ENCODE results near the gene FRAS1. TPM values are rescaled to one million over a fixed set of nuclear protein-coding genes. Genes with fewer than 3 reads are reported as not detected.

The FRAS1 gene
- total RNA-seq, 4 donors from 2014 or later: 1.0 to 32.5 (median 3.3) TPM

DNA sequence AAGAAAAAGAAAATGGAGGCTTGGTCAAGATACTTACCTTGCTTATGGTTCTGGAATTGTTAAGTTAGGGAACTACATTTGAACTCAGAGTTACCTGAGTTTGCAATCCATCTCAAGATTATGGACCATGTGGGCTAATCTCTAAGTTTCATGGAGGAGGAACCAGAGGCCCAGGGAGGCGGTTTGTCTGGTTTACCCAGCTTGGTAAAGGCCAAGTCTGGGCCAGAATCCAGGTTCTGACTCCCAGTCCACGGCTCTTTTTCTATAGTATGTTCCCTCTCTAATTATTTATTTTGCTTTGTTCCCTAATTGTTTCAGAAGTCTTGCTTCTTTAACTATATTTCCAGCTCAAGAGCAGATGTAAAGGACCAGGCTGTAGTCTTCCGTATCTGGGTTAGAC is 168.1 kb downstream of the FRAS1 start:
- Histone ChIP-seq H3K9me3 (no peaks in the 10 kb centered on the region), H3K27me3 (no peaks in the 10 kb centered on the region), H3K4me3 (no peak overlapping the region), H3K36me3 (no peaks in the 10 kb centered on the region), H3K4me1 (no peaks in the 10 kb centered on the region), H3K27ac (no peak overlapping the region)
- TF ChIP-seq, protein P1, sequence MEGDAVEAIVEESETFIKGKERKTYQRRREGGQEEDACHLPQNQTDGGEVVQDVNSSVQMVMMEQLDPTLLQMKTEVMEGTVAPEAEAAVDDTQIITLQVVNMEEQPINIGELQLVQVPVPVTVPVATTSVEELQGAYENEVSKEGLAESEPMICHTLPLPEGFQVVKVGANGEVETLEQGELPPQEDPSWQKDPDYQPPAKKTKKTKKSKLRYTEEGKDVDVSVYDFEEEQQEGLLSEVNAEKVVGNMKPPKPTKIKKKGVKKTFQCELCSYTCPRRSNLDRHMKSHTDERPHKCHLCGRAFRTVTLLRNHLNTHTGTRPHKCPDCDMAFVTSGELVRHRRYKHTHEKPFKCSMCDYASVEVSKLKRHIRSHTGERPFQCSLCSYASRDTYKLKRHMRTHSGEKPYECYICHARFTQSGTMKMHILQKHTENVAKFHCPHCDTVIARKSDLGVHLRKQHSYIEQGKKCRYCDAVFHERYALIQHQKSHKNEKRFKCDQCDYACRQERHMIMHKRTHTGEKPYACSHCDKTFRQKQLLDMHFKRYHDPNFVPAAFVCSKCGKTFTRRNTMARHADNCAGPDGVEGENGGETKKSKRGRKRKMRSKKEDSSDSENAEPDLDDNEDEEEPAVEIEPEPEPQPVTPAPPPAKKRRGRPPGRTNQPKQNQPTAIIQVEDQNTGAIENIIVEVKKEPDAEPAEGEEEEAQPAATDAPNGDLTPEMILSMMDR (IDR thresholded peaks at IDR 0.05): no peak
- TF ChIP-seq POLR2A (IDR thresholded peaks at IDR 0.05): no peak
- intact Hi-C loops (cut with DNase I; ENCODE audit: low total_unique reads): no loop called here
- no peak for DNase-seq

DNA sequence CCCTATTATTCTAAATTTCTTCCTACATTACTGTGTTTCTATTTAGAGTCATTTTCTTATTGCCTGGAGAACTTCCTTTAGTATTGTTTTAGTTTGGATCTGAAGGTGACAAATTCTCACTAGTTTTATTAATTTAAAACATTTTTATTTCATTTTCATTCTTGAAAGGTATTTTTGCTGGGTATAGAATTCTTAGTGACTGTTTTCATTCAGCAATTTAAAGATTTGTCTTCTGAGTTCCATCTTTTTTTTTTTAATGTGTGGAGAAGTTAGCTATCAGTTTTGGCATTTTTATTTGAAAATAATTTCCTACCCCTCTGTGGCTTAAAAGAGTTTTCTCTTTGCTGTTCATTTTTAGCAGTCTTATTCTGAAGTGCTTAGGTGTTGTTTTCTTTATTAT is 169.2 kb downstream of the FRAS1 start:
- intact Hi-C loops (cut with DNase I; ENCODE audit: low total_unique reads): no loop called here
- H3K27me3 ChIP-seq: no peaks in the 10 kb centered on the region
- no peaks in the 10 kb centered on the region for H3K9me3 ChIP-seq
- no peaks in the 10 kb centered on the region for H3K36me3 ChIP-seq
- no peaks in the 10 kb centered on the region for H3K4me1 ChIP-seq
- DNase-seq: no peak
- TF ChIP-seq POLR2A (IDR thresholded peaks at IDR 0.05): no peak
- TF ChIP-seq, protein P1 (IDR thresholded peaks at IDR 0.05): no peak
- H3K27ac ChIP-seq: no peak overlapping the region
- no peak overlapping the region for H3K4me3 ChIP-seq

- no peaks in the 10 kb centered on the region for H3K36me3 ChIP-seq
- no peaks in the 10 kb centered on the region for H3K27me3 ChIP-seq
- H3K4me1 ChIP-seq: no peaks in the 10 kb centered on the region
- no peaks in the 10 kb centered on the region for H3K9me3 ChIP-seq
- no peak overlapping the region for H3K27ac ChIP-seq
- no peak for TF ChIP-seq POLR2A (IDR thresholded peaks at IDR 0.05)
- intact Hi-C loops (cut with DNase I; ENCODE audit: low total_unique reads): no loop called here
- H3K4me3 ChIP-seq: no peak overlapping the region
- no peak for DNase-seq
These were observed 170.4 kb downstream of the FRAS1 start for GRCh38 chr4:78227411-78228057.

DNA sequence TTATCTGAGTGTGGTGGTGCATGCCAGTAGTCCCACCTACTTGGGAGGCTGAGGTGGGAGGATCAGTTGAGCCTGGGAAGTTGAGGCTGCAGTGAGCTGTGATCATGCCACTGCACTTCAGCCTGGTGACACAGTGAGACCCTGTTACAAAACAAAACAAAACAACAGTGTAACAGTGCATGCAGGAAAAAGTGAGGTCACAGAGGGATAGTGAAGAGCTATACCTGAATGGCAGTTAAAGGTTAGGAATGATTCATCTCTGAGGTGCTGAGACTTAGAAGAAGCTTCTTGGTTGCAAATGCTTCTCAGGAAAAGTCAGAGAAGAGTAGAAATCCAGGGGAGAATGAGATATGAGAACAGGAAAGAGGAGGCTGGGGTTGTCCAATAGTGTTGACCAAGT is 178.7 kb downstream of the FRAS1 start:
- no peaks in the 10 kb centered on the region for H3K4me1 ChIP-seq
- no peaks in the 10 kb centered on the region for H3K36me3 ChIP-seq

DNA sequence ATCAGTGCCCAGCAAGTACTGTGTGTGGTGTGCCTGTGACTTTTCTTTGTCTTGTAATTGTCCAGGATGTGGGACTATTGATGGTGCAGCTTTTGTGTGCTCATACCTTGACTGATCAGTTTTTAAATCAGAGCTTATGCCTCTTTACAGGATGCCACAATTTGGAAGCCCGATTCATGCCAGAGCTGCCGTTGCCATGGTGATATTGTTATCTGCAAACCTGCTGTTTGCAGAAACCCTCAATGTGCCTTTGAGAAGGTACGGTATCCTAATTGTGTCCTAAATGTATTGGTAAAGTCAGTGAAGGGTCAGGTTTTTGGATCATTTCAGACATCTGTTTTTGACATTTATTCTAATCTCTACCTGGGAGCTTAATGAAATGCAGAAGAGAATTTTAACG is 180.2 kb downstream of the FRAS1 start:
- H3K27ac ChIP-seq: no peak overlapping the region
- intact Hi-C loops (cut with DNase I; ENCODE audit: low total_unique reads): no loop called here
- no peaks in the 10 kb centered on the region for H3K27me3 ChIP-seq

More for the DNA sequence above, 178.7 kb downstream of the FRAS1 start:
- H3K4me3 ChIP-seq: no peak overlapping the region
- no peak for DNase-seq
- no peaks in the 10 kb centered on the region for H3K9me3 ChIP-seq
- H3K27ac ChIP-seq: no peak overlapping the region
- H3K27me3 ChIP-seq: no peaks in the 10 kb centered on the region
- TF ChIP-seq POLR2A (IDR thresholded peaks at IDR 0.05): no peak
- TF ChIP-seq, protein P1 (IDR thresholded peaks at IDR 0.05): no peak
- intact Hi-C loops (cut with DNase I; ENCODE audit: low total_unique reads): no loop called here

More for the DNA sequence above, 180.2 kb downstream of the FRAS1 start:
- TF ChIP-seq, protein P1 (IDR thresholded peaks at IDR 0.05): no peak
- no peak for TF ChIP-seq POLR2A (IDR thresholded peaks at IDR 0.05)
- H3K36me3 ChIP-seq: no peaks in the 10 kb centered on the region
- no peak overlapping the region for H3K4me3 ChIP-seq
- H3K4me1 ChIP-seq: no peaks in the 10 kb centered on the region
- no peak for DNase-seq
- no peaks in the 10 kb centered on the region for H3K9me3 ChIP-seq

All from uterus (tissue), 4 donors.